H9 (cell line): ENCODE measurements around the gene BIRC7. TPM values are rescaled to one million over a fixed set of nuclear protein-coding genes. Genes with fewer than 3 reads are reported as not detected.

Experiments
- DNase-seq: peaks from one replicate; pipeline ENCODE4 v3.0.0-alpha.2; 2017
- H2AFZ ChIP-seq: one replicate; pipeline ENCODE4 v1.6.1; 2013; ENCODE audit warnings: mild to moderate bottlenecking, low read length, control low read depth, moderate library complexity
- H2AK5ac ChIP-seq: 2 replicates; pipeline ENCODE4 v1.6.1; 2013; ENCODE audit warnings: low read length, control low read depth, mixed read lengths; ENCODE audit not compliant: insufficient read length
- H2BK120ac ChIP-seq: one replicate; pipeline ENCODE4 v1.6.1; 2013; ENCODE audit warnings: low read depth, mild to moderate bottlenecking, low read length, control low read depth, inconsistent platforms; ENCODE audit not compliant: poor library complexity, severe bottlenecking
- H2BK12ac ChIP-seq: 2 replicates; pipeline ENCODE4 v1.6.1; 2013; ENCODE audit warnings: low read length, control low read depth, mixed read lengths, low read depth; ENCODE audit not compliant: insufficient read length
- H2BK15ac ChIP-seq: 2 replicates; pipeline ENCODE4 v1.6.1; 2013; ENCODE audit warnings: low read depth, low read length, control low read depth
- H2BK20ac ChIP-seq: one replicate; pipeline ENCODE4 v1.6.1; 2013; ENCODE audit warnings: low read depth, mild to moderate bottlenecking, low read length, control low read depth, inconsistent platforms; ENCODE audit not compliant: poor library complexity, severe bottlenecking
- H2BK5ac ChIP-seq: 2 replicates; pipeline ENCODE4 v1.6.1; 2013; ENCODE audit warnings: low read length, control low read depth, mixed read lengths; ENCODE audit not compliant: insufficient read length
- H3K14ac ChIP-seq: 2 replicates; pipeline ENCODE4 v1.6.1; 2013; ENCODE audit warnings: low read length, control low read depth; ENCODE audit not compliant: insufficient read depth
- H3K18ac ChIP-seq: 2 replicates; pipeline ENCODE4 v1.6.1; 2013; ENCODE audit warnings: low read depth, mild to moderate bottlenecking, mixed read lengths, low read length, control low read depth; ENCODE audit not compliant: insufficient read length
- H3K23ac ChIP-seq: 2 replicates; pipeline ENCODE4 v1.6.1; 2013; ENCODE audit warnings: low read length, control low read depth, mixed read lengths, low read depth; ENCODE audit not compliant: insufficient read length
- H3K23me2 ChIP-seq: 2 replicates; pipeline ENCODE4 v1.6.1; 2013; ENCODE audit warnings: low read depth, mild to moderate bottlenecking, mixed read lengths, low read length, control low read depth; ENCODE audit not compliant: insufficient read length, poor library complexity, severe bottlenecking
- H3K27ac ChIP-seq: 2 replicates; pipeline ENCODE4 v1.5.1; 2013; ENCODE audit warnings: low read length, control low read depth, mixed read lengths, low read depth; ENCODE audit not compliant: insufficient read length
- H3K27me3 ChIP-seq: 2 replicates; pipeline ENCODE4 v1.6.1; 2013; ENCODE audit warnings: low read length, control low read depth, inconsistent platforms; ENCODE audit not compliant: insufficient read depth
- H3K4ac ChIP-seq: 2 replicates; pipeline ENCODE4 v1.6.1; 2013; ENCODE audit warnings: low read depth, mild to moderate bottlenecking, control low read depth, inconsistent platforms, low read length, moderate library complexity
- H3K4me1 ChIP-seq: 2 replicates; pipeline ENCODE4 v1.6.1; 2013; ENCODE audit warnings: low read length, control low read depth, inconsistent platforms; ENCODE audit not compliant: insufficient read depth
- H3K4me2 ChIP-seq: 2 replicates; pipeline ENCODE4 v1.6.1; 2013; ENCODE audit warnings: low read length, control low read depth, mixed read lengths; ENCODE audit not compliant: insufficient read length, insufficient read depth
- H3K56ac ChIP-seq: 2 replicates; pipeline ENCODE4 v1.6.1; 2013; ENCODE audit warnings: low read depth, mild to moderate bottlenecking, mixed read lengths, low read length, control low read depth; ENCODE audit not compliant: insufficient read length
- H3K79me1 ChIP-seq: 2 replicates; pipeline ENCODE4 v1.6.1; 2013; ENCODE audit warnings: low read depth, mild to moderate bottlenecking, moderate library complexity, low read length, control low read depth, inconsistent platforms; ENCODE audit not compliant: insufficient read depth, poor library complexity, severe bottlenecking
- H3K79me2 ChIP-seq: 2 replicates; pipeline ENCODE4 v1.6.1; 2013; ENCODE audit warnings: low read length, control low read depth, inconsistent platforms; ENCODE audit not compliant: insufficient read depth
- H3K9ac ChIP-seq: 2 replicates; pipeline ENCODE4 v1.6.1; 2013; ENCODE audit warnings: low read length, control low read depth, mixed read lengths; ENCODE audit not compliant: insufficient read length; ENCODE audit errors: extremely low read depth
- H3K9me3 ChIP-seq: one replicate; pipeline ENCODE4 v1.6.1; 2013; ENCODE audit warnings: low read depth, low read length, inconsistent platforms; ENCODE audit not compliant: control insufficient read depth
- H3T11ph ChIP-seq: one replicate; pipeline ENCODE4 v1.6.1; 2013; ENCODE audit warnings: mild to moderate bottlenecking, low read length, control low read depth, inconsistent platforms
- H4K20me1 ChIP-seq: one replicate; pipeline ENCODE4 v1.6.1; 2013; ENCODE audit not compliant: control insufficient read depth, insufficient read length, insufficient read depth
- H4K5ac ChIP-seq: 2 replicates; pipeline ENCODE4 v1.6.1; 2013; ENCODE audit warnings: low read depth, mild to moderate bottlenecking, mixed read lengths, low read length, control low read depth; ENCODE audit not compliant: insufficient read length
- H4K8ac ChIP-seq: replicated peaks from 2 replicates; pipeline ENCODE4 v1.6.1; 2013; ENCODE audit warnings: low read length, control low read depth, mixed read lengths, low read depth; ENCODE audit not compliant: insufficient read length
- H4K91ac ChIP-seq: 2 replicates; pipeline ENCODE4 v1.6.1; 2013; ENCODE audit warnings: low read depth, mild to moderate bottlenecking, moderate library complexity, mixed read lengths, low read length, control low read depth; ENCODE audit not compliant: insufficient read length
- H3K27ac Mint-ChIP-seq, 3 experiments: 2 replicates in 2 of 3; 3 replicates in 1 of 3; pipeline ENCODE4 v1.8.0; 2020 to 2021; ENCODE audit warnings: mixed read lengths in 3 of 3, mild to moderate bottlenecking in 1 of 3, moderate library complexity in 1 of 3
- H3K27me3 Mint-ChIP-seq: 2 replicates; pipeline ENCODE4 v1.8.0; 2021; ENCODE audit warnings: low read depth, mild to moderate bottlenecking, moderate library complexity, mixed read lengths
- H3K36me3 Mint-ChIP-seq, 3 experiments: 2 replicates in 2 of 3; 3 replicates in 1 of 3; pipeline ENCODE4 v1.8.0; 2020 to 2021; ENCODE audit warnings: low read depth in 3 of 3, mixed read lengths in 3 of 3; ENCODE audit not compliant: insufficient read depth in 1 of 3
- H3K4me1 Mint-ChIP-seq, 2 experiments: 2 replicates each; pipeline ENCODE4 v1.8.0; 2020; ENCODE audit warnings: mixed read lengths in 2 of 2
- H3K4me3 Mint-ChIP-seq, 2 experiments: 2 replicates in 1 of 2; 3 replicates in 1 of 2; pipeline ENCODE4 v1.8.0; 2020 to 2021; ENCODE audit warnings: mild to moderate bottlenecking in 2 of 2, mixed read lengths in 2 of 2, moderate library complexity in 1 of 2
- H3K9me3 Mint-ChIP-seq, 2 experiments: 2 replicates in 1 of 2; 3 replicates in 1 of 2; pipeline ENCODE4 v1.8.0; 2020; ENCODE audit warnings: mild to moderate bottlenecking in 2 of 2, mixed read lengths in 2 of 2, moderate library complexity in 1 of 2
- CTCF ChIP-seq: fragments of 200-600 bp; sonication (generic); conservative IDR thresholded peaks from 3 replicates; pipeline ENCODE4 v1.8.0; 2021; ENCODE audit warnings: antibody characterized with exemption, mild to moderate bottlenecking
- WGBS: extraction: QIAGEN DNeasy Blood & Tissue Kit; methylation state at CpG from one replicate; pipeline ENCODE4 v1.1.7; 2013; ENCODE audit warnings: missing lambda C conversion rate, low lambda C conversion rate, mixed read lengths; ENCODE audit not compliant: insufficient read length; ENCODE audit errors: extremely low coverage; 5-methylcytosine and 5-hydroxymethylcytosine counted together
- total RNA-seq: library from RNA; stranded (reverse); gene quantifications from 2 replicates; pipeline ENCODE4 v1.2.1, GENCODE V29; 2021

Gene BIRC7
- total RNA-seq, 1 experiment from 2014 or later = not detected

GRCh38 chr20:63280929-63281545 lies 45.3 kb downstream of the BIRC7 start:
- Histone ChIP-seq H4K5ac (no peak overlapping the region), H4K8ac (no peak overlapping the region), H3K4me1 (no peaks in the 10 kb centered on the region), H3T11ph (no peak overlapping the region), H4K91ac (no peak overlapping the region), H3K23ac (no peak overlapping the region), H3K4me2 (no peak overlapping the region), H2AK5ac (no peak overlapping the region), H4K20me1 (no peaks in the 10 kb centered on the region), H3K4ac (no peak overlapping the region), H3K9ac (no peak overlapping the region), H2AFZ (no peak overlapping the region), H3K27me3 (no peaks in the 10 kb centered on the region), H2BK20ac (no peak overlapping the region), H2BK12ac (no peak overlapping the region), H3K27ac (no peak overlapping the region), H3K14ac (no peak overlapping the region; the same call in 1 of the 2 replicates), H2BK120ac (no peak overlapping the region), H3K56ac (no peak overlapping the region), H2BK5ac (no peak overlapping the region), H3K79me1 (no peaks in the 10 kb centered on the region), H3K18ac (no peak overlapping the region), H3K79me2 (no peaks in the 10 kb centered on the region; the same call in 1 of the 2 replicates), H3K9me3 (no peaks in the 10 kb centered on the region), H2BK15ac (no peak overlapping the region), H3K23me2 (peaks cover 3% of the 10 kb centered on the region)
- Mint-ChIP-seq H3K4me1 (no peaks in the 10 kb centered on the region), H3K27ac (0 out of 7 replicates have a peak overlapping the region, but pooled peaks of 1 of the 3 experiments have one; percentile 60), H3K27me3 (no peaks in the 10 kb centered on the region), H3K9me3 (no peaks in the 10 kb centered on the region), H3K36me3 (peaks cover 18 to 72% (median 65%) of the 10 kb centered on the region in 3 experiments; a peak in 6 of 7 replicates), H3K4me3 (no peak overlapping the region)
- peak; percentile 68 for DNase-seq
- peak; percentile 69 for TF ChIP-seq CTCF
- no CpG with 5 or more reads among the region's 19 CpGs for WGBS
